LNCaP clone FGC (cell line): Measurements from ENCODE around the gene SETD1B.
"Not testable (repeated sequence)": the region's sequence is repeated elsewhere in the genome, so short reads cannot be mapped to it uniquely, and the experiment has no call there.

Experiments
- DNase-seq: peaks from one replicate; pipeline ENCODE4 v3.0.0-alpha.2; 2011; ENCODE audit warnings: low read depth
- H3K4me3 ChIP-seq: 2 replicates; pipeline ENCODE4 v1.5.1; 2011; ENCODE audit warnings: mild to moderate bottlenecking, low read depth, low read length, control low read depth
- TF ChIP-seq, protein P1 (sequence below): IDR thresholded peaks from 2 replicates; pipeline ENCODE4 v1.5.1; 2012; ENCODE audit warnings: mild to moderate bottlenecking; ENCODE audit not compliant: control insufficient read depth, insufficient read depth; ENCODE audit errors: extremely low read depth

Gene SETD1B

DNA sequence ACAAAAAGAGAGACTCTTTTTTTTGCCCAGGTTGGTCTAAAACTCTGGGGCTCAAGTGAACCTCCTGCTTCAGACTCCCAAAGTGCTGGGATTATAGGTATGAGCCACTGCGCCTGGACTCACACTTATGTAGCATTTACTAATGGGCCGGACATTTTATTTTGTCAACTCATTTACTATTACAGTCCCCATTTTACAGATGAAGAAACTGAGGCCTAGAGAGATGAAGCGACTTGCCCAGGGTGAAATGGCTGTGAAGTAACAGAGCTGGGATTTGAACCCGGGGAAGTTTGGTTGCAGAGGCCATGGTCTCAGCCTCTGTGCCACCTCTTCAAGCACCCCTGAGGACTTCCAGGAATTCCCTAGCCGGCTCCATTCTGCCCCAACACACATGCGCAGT, 45.4 kb downstream of the SETD1B start:
- DNase-seq: no peak
- no peak overlapping the region for H3K4me3 ChIP-seq
- TF ChIP-seq, protein P1, sequence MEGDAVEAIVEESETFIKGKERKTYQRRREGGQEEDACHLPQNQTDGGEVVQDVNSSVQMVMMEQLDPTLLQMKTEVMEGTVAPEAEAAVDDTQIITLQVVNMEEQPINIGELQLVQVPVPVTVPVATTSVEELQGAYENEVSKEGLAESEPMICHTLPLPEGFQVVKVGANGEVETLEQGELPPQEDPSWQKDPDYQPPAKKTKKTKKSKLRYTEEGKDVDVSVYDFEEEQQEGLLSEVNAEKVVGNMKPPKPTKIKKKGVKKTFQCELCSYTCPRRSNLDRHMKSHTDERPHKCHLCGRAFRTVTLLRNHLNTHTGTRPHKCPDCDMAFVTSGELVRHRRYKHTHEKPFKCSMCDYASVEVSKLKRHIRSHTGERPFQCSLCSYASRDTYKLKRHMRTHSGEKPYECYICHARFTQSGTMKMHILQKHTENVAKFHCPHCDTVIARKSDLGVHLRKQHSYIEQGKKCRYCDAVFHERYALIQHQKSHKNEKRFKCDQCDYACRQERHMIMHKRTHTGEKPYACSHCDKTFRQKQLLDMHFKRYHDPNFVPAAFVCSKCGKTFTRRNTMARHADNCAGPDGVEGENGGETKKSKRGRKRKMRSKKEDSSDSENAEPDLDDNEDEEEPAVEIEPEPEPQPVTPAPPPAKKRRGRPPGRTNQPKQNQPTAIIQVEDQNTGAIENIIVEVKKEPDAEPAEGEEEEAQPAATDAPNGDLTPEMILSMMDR: no peak

DNA sequence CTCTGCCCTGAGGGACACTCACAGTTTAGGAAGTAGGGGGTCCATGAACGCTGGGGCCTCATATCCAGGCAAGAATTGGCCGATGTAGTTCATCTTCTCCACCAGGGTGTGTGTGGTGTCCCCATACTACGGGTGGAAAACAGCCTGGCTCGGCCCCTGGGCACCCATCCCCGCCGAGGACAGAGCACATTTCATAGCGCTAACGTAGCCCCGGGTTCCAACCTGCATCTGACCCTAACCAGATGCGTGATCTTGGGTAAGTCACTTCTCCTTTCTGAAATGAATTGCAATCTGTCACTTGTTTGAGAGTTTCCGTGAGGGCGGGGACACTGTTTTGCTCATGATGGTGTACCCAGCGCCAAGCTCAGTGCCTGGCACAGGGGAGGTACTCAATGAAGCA, 45.9 kb downstream of the SETD1B start:
- no peak for DNase-seq

DNA sequence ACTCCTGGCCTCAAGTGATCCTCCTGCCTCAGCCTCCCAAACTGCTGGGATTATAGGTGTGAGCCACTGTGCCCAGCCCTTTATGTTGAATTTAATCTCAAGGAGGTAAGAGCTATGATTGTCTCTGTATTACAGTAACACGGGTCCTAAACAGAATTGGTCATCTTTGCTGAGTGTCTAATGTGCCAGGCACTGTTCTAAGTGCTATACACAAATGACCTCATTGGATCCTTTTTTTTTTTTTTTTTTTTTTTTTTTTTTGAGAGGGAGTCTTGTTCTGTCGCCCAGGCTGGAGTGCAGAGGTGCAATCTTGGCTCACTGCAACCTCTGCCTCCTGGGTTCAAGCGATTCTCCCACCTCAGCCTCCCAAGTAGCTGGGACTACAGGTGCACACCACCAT, 48.6 kb downstream of the SETD1B start:
- not testable (repeated sequence) for DNase-seq, H3K4me3 ChIP-seq

More for the DNA sequence above, 45.9 kb downstream of the SETD1B start:
- TF ChIP-seq, protein P1: no peak
- H3K4me3 ChIP-seq: no peak overlapping the region

DNA sequence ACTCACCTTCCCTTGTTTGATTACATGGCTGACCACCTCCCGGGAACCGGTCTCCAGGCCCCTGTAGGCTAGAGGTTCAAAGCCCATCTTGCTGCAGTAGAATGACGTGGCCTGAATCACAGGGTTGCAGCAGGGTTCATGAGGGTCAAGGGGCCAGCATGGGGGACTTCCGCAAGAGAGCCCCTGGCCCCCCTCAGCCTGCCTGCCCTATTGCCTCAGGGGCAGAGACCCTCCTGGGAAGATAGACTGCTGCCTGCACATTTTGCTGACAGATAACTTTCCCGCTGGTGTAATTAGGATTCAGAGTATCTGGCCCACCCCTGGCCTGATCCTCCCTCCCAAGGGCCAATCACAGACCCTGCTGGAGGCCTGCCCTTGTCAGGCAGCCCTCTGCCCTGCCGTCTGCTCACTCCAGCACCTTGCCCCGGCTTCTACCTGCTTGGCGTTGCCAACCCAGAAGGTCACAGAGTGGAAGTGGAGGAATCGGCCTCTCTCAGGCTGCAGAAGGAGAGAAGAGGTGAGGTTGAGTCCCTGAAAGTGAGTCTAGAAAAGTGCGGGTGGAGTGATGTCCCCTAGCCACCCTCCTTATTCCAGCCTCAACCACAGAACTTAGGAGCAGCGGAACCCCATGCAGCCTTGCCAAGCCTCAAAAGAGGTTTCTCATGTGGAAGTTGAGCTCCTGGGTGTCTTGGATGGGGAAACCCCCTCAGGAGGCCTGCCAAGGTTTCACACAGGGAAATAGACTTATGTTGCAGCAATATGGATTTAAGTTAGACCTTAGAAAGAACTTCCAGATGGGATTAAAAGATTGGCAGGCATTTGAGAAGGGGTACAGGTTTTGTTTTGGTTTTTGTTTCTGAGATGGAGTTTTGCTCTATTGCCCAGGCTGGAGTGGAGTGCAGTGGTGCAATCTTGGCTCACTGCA, 53.8 kb downstream of the SETD1B start:
- TF ChIP-seq, protein P1: no peak
- H3K4me3 ChIP-seq: no peak overlapping the region
- DNase-seq: no peak

DNA sequence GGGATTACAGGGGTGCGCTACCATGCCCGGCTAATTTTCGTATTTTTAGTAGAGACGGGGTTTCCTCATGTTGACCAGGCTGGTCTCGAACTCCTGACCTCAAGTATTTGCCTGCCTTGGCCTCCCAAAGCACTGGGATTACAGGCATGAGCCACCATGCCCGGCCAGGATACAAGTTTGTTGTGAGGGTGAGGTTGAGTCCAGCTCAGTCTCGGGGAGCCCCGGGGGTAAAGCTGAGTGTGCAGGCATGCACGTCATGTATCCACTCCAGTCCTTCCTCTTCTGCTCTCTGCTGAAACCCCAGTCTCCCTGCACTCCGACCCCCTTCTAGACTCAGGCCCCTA, 54.5 kb downstream of the SETD1B start:
- no peak overlapping the region for H3K4me3 ChIP-seq
- DNase-seq: no peak
- TF ChIP-seq, protein P1: no peak

DNA sequence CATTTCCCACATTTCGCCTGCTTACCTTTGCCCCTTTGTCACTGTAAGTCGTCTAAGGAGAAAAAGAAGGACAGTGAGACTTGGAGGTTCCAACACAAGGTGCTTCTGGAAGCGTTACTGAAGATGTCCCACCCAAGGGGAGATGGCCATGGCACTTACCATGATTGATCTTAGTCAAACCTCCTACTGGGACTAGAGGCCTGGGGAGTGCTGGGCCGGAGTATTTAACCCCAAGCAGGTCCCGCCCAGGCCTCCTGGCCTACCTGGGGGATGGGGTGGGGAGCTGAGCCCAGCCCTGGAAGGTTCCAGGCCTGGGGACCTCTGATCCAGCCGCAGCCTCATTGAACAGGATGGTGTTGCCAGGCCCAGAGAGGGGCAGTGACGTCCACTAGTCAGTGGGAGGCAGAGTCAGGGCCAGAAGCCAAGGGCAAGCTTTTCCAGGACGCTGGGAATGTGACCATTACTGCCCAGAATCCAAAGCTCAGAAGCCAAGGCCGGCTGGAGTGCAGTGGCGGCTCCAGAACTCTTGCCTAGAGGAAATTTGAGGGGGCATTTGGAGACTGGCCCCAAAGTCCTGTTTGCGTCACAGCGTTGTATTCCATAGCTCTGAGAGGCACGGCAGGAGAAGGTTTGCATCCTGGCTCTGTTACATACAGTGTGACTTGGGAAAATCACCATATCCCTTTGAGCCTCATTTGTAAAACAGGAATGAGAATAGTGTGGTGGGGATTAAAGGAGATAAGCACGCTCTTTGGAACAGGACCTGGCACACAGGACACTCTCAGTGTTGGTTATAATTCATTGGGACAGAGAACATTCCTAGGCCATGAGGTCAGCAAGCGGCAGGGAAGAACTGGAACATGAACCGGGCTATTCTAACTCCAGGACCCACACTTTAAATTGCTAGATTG, 55.1 kb downstream of the SETD1B start, which contains the start of gene HPD:
Gene HPD (minus strand): TSS at position 198 of the 911 bp plus-strand sequence. CDS start 36 bp downstream, at position 162.
- no peak for DNase-seq
- TF ChIP-seq, protein P1: no peak
- no peak within 1 kb of the TSS for H3K4me3 ChIP-seq

DNA sequence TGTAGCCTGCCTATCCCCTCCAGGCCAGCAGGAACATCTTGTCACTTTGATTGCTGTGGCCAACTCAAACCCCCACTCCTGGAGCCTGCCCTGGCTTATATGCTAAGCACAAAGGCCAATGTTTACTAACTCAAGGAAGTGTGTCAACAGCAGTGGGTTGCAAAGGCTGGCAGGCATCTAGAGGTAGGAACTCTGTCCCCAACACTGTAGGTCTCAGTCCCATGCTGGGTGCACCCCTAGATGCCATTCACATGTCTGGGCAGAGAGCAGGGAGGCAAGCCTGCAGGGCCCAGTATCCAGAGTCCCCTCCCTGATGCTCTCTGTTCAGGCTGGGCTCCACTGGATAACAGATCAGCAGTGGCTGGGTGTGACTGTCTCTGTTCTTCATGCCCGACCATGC, 56.4 kb downstream of the SETD1B start:
- no peak overlapping the region for H3K4me3 ChIP-seq
- DNase-seq: no peak
- TF ChIP-seq, protein P1: no peak

DNA sequence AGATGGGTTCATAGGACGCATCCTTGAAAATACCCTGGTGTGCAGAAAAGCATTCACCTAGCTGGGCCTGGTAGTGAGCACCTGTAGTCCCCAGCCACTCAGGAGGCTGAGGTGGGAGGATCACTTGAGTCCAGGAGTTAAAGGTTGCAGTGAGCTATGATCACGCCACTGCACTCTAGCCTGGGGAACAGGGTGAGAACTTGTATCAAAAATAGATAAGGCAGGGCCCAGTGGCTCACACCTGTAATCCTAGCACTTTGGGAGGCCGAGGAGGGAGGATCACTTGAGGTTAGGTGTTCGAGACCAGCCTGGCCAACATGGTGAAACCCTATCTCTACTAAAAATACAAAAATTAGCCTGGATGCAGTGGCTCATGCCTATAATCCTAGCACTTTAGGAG, 56.9 kb downstream of the SETD1B start:
- DNase-seq, H3K4me3 ChIP-seq: not testable (repeated sequence)
